CD4-positive, alpha-beta T cell treated with Interleukin-2 at 100 ng/mL for 4 hours (primary cell): ENCODE measurements around the gene LAMC1.
"Not testable (repeated sequence)": the region's sequence is repeated elsewhere in the genome, so short reads cannot be mapped to it uniquely, and the experiment has no call there.

ENCODE experiments used
- DNase-seq: peaks from one replicate; pipeline ENCODE4 v3.0.0-alpha.2; 2020; ENCODE audit warnings: low spot score

Gene LAMC1

GRCh38 chr1:183043872-183044854 lies 20.9 kb downstream of the LAMC1 start:
- DNase-seq: no peak

DNA sequence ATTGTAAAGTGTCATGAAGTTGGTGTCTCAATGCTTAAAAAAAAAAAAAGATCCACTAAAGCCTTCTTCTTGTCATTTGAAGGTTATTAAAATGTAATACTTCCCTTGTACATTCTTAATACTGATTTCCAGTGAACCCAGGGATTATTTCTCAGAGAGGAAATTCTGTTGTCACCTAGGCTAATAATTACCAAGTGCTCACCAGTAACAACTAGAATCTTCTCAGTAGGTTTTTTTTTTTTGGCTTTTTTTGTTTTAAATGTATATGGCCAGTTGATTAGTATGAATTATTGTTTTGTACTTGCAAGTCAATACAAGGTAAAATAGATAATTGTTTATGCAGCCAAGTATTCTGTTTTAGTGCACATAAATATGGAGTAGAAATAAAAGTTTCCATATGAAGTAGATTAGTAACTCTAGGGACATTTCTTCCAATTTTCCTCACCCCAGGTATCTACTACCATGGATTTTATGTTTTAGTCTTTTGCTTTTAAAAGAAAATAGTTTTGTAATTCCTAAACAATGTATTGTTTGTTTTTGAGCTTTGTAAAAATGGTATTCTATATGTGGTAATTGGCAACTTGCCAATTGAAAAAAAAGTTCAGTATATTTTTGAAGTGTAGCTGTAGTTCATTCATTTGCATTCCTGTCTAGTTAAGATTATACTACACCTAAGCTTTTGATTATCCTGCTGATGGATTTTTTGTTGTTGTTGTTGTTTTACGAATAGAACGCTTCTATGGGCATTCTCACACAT lies 21.9 kb downstream of the LAMC1 start:
- DNase-seq: no peak

GRCh38 chr1:183048087-183049085 lies 25.2 kb downstream of the LAMC1 start:
- DNase-seq: no peak

DNA sequence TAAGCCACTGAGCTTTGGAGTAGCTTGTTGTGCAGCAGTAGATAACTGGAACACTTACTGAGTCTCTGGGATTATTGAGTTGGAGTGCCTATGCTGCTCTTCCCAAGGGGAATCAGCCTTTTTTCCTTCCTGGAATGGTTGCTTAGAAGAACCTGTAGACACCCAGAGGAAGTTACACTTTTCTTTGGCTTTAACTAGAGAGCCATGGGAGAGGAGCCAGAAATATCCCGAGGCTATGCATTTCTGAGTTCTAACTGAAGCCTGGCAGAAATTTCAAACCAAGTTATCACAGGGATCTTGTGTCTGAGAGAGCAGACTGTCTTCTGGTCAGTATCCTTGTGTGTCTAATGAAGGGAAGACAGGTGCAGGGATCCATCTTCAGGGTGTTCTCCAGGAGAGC lies 28.3 kb downstream of the LAMC1 start:
- no peak for DNase-seq

DNA sequence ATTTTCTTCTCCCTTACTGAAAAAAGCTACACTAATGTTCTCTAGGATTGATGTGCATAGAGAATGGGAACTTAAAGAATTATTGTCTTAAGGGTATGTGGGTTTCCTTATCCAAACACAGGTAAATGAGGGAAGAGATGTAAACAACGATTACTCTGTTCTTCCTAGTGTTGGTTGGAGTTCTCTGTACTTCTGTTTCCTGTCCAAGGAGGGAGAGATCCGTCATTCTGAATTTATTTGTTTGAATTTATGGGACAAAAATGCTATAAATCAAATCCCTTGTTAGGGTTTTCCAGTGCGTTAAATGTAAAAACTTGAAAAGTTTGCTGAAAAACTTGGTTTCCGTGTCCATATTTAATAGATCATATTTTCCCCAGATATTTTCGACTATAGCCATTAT lies 29.6 kb downstream of the LAMC1 start:
- no peak for DNase-seq

- no peak for DNase-seq
Measured at GRCh38 chr1:183058851-183059502, 35.8 kb downstream of the LAMC1 start.

DNA sequence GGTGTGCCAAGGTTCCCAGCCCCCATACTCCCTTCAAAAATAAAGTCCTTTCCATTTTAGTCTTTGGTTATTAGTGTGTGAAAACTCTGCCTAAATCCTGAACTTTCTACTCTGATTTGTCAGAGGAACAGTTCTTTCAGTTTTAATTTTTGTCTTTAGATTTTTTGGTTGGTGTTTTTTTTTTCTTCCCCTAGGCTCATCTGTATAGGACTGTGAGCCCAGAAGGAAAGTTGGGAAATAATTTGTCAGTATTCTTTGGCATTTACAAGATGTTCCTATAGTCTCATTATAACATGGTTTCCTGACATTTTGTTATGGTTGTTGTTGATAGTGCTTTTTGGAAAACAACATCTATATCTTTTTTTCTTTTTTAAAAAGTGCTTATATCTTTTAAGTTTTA lies 38.0 kb downstream of the LAMC1 start:
- no peak for DNase-seq

- no peak for DNase-seq
Measured at GRCh38 chr1:183063349-183063748, 40.1 kb downstream of the LAMC1 start.

- no peak for DNase-seq
Measured at GRCh38 chr1:183065168-183065706, 42.0 kb downstream of the LAMC1 start.

GRCh38 chr1:183066432-183066831 lies 43.2 kb downstream of the LAMC1 start:
- DNase-seq: not testable (repeated sequence)

DNA sequence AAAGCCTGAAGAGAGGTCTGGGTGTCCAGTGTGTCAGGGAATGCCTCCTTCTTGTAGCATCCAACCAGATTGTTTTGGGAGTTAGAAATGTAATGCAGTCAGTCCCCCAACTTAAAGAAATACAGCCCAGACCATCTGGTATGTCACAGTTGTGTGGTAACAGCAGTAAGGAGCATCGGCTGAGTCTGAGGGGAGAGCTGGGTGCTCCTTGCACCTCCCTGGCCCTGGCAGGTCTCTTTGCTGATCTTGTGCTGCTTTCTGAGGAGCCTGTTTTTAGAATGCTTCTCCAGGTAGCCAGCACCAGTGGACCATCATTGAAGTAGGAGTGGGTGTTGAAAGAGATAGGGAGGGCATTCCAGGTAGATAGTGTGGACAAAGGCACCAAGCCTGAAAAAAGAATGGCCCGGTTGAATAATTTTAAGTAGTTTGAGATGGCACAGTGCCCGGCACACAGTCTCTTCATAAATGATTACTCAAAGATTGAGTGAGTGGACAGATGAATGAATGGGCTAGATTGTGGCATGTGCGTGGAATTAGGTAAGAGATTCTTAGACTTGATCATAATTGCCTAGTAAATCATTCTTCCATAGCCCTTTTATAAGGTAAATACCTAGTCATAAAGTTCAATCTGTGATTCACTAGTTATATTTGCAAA lies 46.5 kb downstream of the LAMC1 start:
- DNase-seq: no peak

GRCh38 chr1:183070234-183070922 lies 47.2 kb downstream of the LAMC1 start:
- DNase-seq: no peak

GRCh38 chr1:183070923-183071618 lies 47.9 kb downstream of the LAMC1 start:
- DNase-seq: no peak

- DNase-seq: not testable (repeated sequence)
Measured at GRCh38 chr1:183072595-183072994, 49.4 kb downstream of the LAMC1 start.

DNA sequence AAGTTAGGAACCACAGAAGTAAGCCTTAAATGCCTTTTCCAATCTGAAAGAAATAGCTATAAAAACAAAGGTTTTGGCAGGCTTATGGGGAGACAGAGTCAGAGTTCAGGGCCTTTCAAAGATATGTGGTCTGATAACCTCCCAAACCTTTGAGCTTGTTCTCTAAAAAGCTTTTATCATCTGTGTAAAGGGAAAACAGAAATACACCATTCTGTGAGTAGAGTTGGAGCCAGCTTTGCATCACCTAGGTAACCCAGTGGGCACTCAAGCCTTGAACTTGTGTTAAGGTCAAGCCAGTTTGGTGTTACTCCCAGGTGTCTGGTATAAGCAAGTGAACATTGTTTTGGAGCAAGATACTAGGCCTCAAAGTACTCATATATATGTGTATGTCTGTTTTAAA lies 50.1 kb downstream of the LAMC1 start:
- DNase-seq: no peak

- DNase-seq: no peak
Measured at GRCh38 chr1:183074215-183074614, 51.0 kb downstream of the LAMC1 start.

DNA sequence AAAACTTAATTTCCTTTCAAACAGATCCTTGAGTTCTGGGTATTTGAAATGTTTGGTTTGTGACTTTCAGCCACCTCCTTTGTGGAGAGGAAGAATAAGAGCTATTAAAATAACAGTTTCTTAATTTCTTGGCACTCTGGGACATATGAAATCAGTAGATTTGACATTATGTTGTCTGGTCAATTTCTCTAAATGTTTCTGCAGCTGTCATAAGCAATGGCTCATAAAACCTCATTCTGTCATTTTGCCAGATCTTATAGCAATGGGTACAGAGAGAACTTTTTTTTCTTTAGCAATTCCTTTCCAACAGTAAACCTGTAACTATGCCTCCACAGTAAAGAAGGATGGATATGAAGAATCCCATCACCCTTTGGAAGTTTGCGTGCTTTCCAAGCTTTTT lies 52.6 kb downstream of the LAMC1 start:
- DNase-seq: no peak

DNA sequence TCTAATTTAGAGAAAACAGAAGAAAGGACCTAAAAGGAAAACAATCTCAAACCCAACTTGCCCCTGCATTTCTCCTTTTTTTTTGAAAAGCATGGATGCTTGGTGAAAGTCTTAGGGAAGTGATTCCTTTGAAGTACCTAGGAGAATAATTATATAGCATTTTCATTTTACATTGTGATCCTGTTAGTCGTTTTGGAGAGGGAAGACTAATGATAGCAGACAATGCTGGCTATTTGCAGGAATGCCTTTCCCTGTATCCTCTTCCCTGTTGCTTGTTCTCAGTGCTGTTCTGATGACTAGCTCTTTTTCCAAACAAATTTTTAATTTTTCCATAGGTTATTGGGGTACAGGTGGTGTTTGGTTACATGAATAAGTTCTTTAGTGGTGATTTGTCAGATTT lies 53.9 kb downstream of the LAMC1 start:
- DNase-seq: no peak

- DNase-seq: no peak
Measured at GRCh38 chr1:183079712-183080388, 56.6 kb downstream of the LAMC1 start.
